ENCODE measurements around the gene NUDT21. TPM values are rescaled to one million over a fixed set of nuclear protein-coding genes. Genes with fewer than 3 reads are reported as not detected.
"Not testable (repeated sequence)": the region's sequence is repeated elsewhere in the genome, so short reads cannot be mapped to it uniquely, and the experiment has no call there.

NUDT21 gene
- total and polyA plus RNA-seq, 8 donors = 80.8 to 136 (median 120) TPM

- no peak for DNase-seq
- H3K4me3 ChIP-seq = no peak overlapping the region
- no peaks in the 10 kb centered on the region for H3K4me1 ChIP-seq
- H3K27me3 ChIP-seq = no peaks in the 10 kb centered on the region
- no peak for ATAC-seq
- H3K36me3 ChIP-seq = peaks cover 0 to 85% of the 10 kb centered on the region in 2 donors
- intact Hi-C loops (cut with DNase I) = no loop called here
- H3K27ac ChIP-seq = no peak overlapping the region
- peaks cover 9 to 24% of the 10 kb centered on the region in 2 donors for H3K9me3 ChIP-seq
- no peak for TF ChIP-seq CTCF (IDR thresholded peaks at IDR 0.05)
Observed at GRCh38 chr16:56382459-56382858, 68.7 kb downstream of the NUDT21 start.

- H3K4me3 ChIP-seq; DNase-seq; ATAC-seq; intact Hi-C loops (cut with DNase I); H3K27me3 ChIP-seq; H3K4me1 ChIP-seq; H3K27ac ChIP-seq: not testable (repeated sequence)
- Histone ChIP-seq H3K9me3 (peaks cover 9 to 24% of the 10 kb centered on the region in 2 donors), H3K36me3 (peaks cover 0 to 70% of the 10 kb centered on the region in 2 donors)
Observed at GRCh38 chr16:56380778-56381485, 70.2 kb downstream of the NUDT21 start.

Other genes with a start within 250 kb of the NUDT21 start
- gene AMFR, start 25.8 kb downstream of the NUDT21 start, total RNA-seq = 10 to 100 TPM; 69.3 to 73.1 TPM
- 10 to 100 TPM; 64.2 to 88.5 (median 68.9) TPM for gene AMFR, start 25.8 kb downstream of the NUDT21 start, polyA plus RNA-seq (ENCODE audit: insufficient read length in 6 of 6)
- 10 to 100 TPM; 31.7 to 35.1 TPM for gene OGFOD1, start 222 bp upstream of the NUDT21 start, total RNA-seq
- 10 to 100 TPM; 31.1 to 42.2 (median 35.9) TPM for gene OGFOD1, start 222 bp upstream of the NUDT21 start, polyA plus RNA-seq (ENCODE audit: insufficient read length in 6 of 6)
- gene BBS2, start 68.7 kb upstream of the NUDT21 start, total RNA-seq = 10 to 100 TPM; 23.9 to 38.6 TPM
- 100 to 1,000 TPM in 1 of 6 donors, 10 to 100 TPM in 5; 74.5 to 109 (median 85.3) TPM for gene BBS2, start 68.7 kb upstream of the NUDT21 start, polyA plus RNA-seq (ENCODE audit: insufficient read length in 6 of 6)
- gene MT4, start 113.7 kb upstream of the NUDT21 start, total RNA-seq = not detected
- gene MT4, start 113.7 kb upstream of the NUDT21 start, polyA plus RNA-seq (ENCODE audit: insufficient read length in 6 of 6) = not detected
- gene MT3, start 138.2 kb upstream of the NUDT21 start, total RNA-seq = not detected
- not detected for gene MT3, start 138.2 kb upstream of the NUDT21 start, polyA plus RNA-seq (ENCODE audit: insufficient read length in 6 of 6)
- gene MT2A, start 157.3 kb upstream of the NUDT21 start, total RNA-seq = 100 to 1,000 TPM; 239 to 425 TPM
- 10 to 100 TPM; 27.1 to 50.1 (median 44.4) TPM for gene MT2A, start 157.3 kb upstream of the NUDT21 start, polyA plus RNA-seq (ENCODE audit: insufficient read length in 6 of 6)
- gene MT1E, start 174.4 kb upstream of the NUDT21 start, total RNA-seq = 100 to 1,000 TPM; 103 to 262 TPM
- gene MT1E, start 174.4 kb upstream of the NUDT21 start, polyA plus RNA-seq (ENCODE audit: insufficient read length in 6 of 6) = 10 to 100 TPM in 5 of 6 donors, 1 to 10 TPM in 1; 9.0 to 16.7 (median 11.9) TPM
- gene MT1M, start 181.3 kb upstream of the NUDT21 start, total RNA-seq = 10 to 100 TPM in 1 of 2 donors, 1 to 10 TPM in 1; 8.4 to 32.5 TPM
- under 1 TPM; 0.29 to 0.82 (median 0.45) TPM for gene MT1M, start 181.3 kb upstream of the NUDT21 start, polyA plus RNA-seq (ENCODE audit: insufficient read length in 6 of 6)
- 10 to 100 TPM in 1 of 2 donors, 1 to 10 TPM in 1; 3.1 to 24.1 TPM for gene MT1A, start 187.3 kb upstream of the NUDT21 start, total RNA-seq
- under 1 TPM in 2 of 6 donors, not detected in 4; 0.78 to 0.91 TPM for gene MT1A, start 187.3 kb upstream of the NUDT21 start, polyA plus RNA-seq (ENCODE audit: insufficient read length in 6 of 6)
- not detected for gene MT1B, start 200.6 kb upstream of the NUDT21 start, total RNA-seq
- gene MT1B, start 200.6 kb upstream of the NUDT21 start, polyA plus RNA-seq (ENCODE audit: insufficient read length in 6 of 6) = under 1 TPM in 2 of 6 donors, not detected in 4; 0.45 to 0.66 TPM
- gene MT1F, start 206.6 kb upstream of the NUDT21 start, total RNA-seq = 10 to 100 TPM in 1 of 2 donors, 1 to 10 TPM in 1; 8.8 to 14.8 TPM
- 1 to 10 TPM; 4.2 to 9.6 (median 6.7) TPM for gene MT1F, start 206.6 kb upstream of the NUDT21 start, polyA plus RNA-seq (ENCODE audit: insufficient read length in 6 of 6)
- 10 to 100 TPM in 1 of 2 donors, 1 to 10 TPM in 1; 2.7 to 22.1 TPM for gene MT1G, start 216.7 kb upstream of the NUDT21 start, total RNA-seq
- gene MT1G, start 216.7 kb upstream of the NUDT21 start, polyA plus RNA-seq (ENCODE audit: insufficient read length in 6 of 6) = 1 to 10 TPM; 1.0 to 6.6 (median 1.8) TPM
- gene MT1H, start 218.5 kb upstream of the NUDT21 start, total RNA-seq = 1 to 10 TPM in 1 of 2 donors, not detected in 1; 2.3 TPM
- 1 to 10 TPM in 3 of 6 donors, not detected in 3; 1.1 to 2.2 (median 2.1) TPM for gene MT1H, start 218.5 kb upstream of the NUDT21 start, polyA plus RNA-seq (ENCODE audit: insufficient read length in 6 of 6)
- 100 to 1,000 TPM in 1 of 2 donors, 10 to 100 TPM in 1; 78.4 to 126 TPM for gene MT1X, start 231.1 kb upstream of the NUDT21 start, total RNA-seq
- gene MT1X, start 231.1 kb upstream of the NUDT21 start, polyA plus RNA-seq (ENCODE audit: insufficient read length in 6 of 6) = 10 to 100 TPM; 14.5 to 18.2 (median 16.5) TPM

Data from left lung (tissue), 10 donors.